Activated CD4-positive, alpha-beta memory T cell treated with anti-CD3 and anti-CD28 coated beads for 36 hours (primary cell): ENCODE measurements around the gene TSPAN5. TPM values are rescaled to one million over a fixed set of nuclear protein-coding genes. Genes with fewer than 3 reads are reported as not detected.

Experiments used
- CTCF ChIA-PET: fragments of 350-600 bp; sonication (Branson Sonifier 250); formaldehyde crosslinking; loops from one replicate; lab custom pipeline; 2021; ENCODE audit warnings: antibody characterized with exemption, inconsistent platforms; lab: Charles Lee
- POLR2A ChIA-PET: fragments of 350-600 bp; sonication (Branson Sonifier 250); formaldehyde crosslinking; loops from one replicate; lab custom pipeline; 2021; ENCODE audit warnings: antibody characterized with exemption; lab: Charles Lee
- DNase-seq: peaks from one replicate; pipeline ENCODE4 v3.0.0-alpha.2; 2020
- H3K27ac Mint-ChIP-seq: one replicate; pipeline ENCODE4 v1.8.0; 2021; ENCODE audit warnings: mixed read lengths
- H3K27me3 Mint-ChIP-seq: one replicate; pipeline ENCODE4 v1.8.0; 2021; ENCODE audit warnings: mixed read lengths
- H3K36me3 Mint-ChIP-seq: one replicate; pipeline ENCODE4 v1.8.0; 2021; ENCODE audit warnings: mixed read lengths
- H3K4me1 Mint-ChIP-seq: one replicate; pipeline ENCODE4 v1.8.0; 2021; ENCODE audit warnings: low read depth, mixed read lengths
- H3K4me3 Mint-ChIP-seq: one replicate; pipeline ENCODE4 v1.8.0; 2021; ENCODE audit warnings: mild to moderate bottlenecking, mixed read lengths
- H3K9me3 Mint-ChIP-seq: one replicate; pipeline ENCODE4 v1.8.0; 2021; ENCODE audit warnings: mixed read lengths
- intact Hi-C: fragments of 100-400 bp; cut with micrococcal nuclease; formaldehyde crosslinking; loops from one replicate; pipeline ENCODE4 v1.15.1; 2023
- total RNA-seq, 2 experiments: library from RNA; stranded (reverse); gene quantifications; one replicate each; pipeline ENCODE4 v1.2.3, GENCODE V29; 2021

TSPAN5 gene
- total RNA-seq, 2 experiments from 2014 or later, result 19.2 to 20.4 TPM

DNA sequence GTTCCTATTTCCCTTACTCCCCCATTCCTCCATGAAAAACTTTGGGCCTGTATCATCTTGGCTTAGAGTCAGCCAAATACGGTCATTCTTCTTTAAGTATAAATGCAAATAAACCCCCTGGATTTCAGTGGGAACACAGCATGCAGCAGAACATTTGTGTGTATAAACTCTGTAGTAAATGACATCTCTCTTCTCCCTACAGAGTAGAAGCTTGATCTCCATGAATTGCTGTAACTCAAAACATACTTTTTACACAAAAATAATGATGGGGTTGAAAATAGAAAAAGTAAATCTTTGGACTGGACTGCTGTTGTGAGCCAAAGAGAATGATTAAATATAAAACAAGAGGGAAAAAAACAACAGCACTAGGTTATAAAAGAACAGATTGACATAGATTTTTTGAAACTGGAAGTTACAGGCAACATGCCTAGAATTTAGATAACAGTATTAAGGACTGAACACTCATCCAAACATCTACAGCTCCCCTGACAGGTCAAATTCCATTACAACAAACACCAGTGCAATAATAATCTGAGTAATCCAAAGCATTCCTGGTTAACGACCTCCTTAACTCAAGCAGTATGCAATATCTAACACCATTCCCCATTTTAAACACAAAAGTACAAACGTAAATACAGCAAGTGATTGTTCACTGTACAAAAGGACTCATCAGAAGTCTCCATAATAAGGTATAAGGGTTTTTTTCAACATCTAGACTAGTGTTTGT, 30.7 kb downstream of the TSPAN5 start:
- H3K36me3 Mint-ChIP-seq, result peaks cover under 1% of the 10 kb centered on the region
- intact Hi-C loops, result no loop called here
- no peak for DNase-seq
- no peak overlapping the region for H3K27ac Mint-ChIP-seq
- H3K27me3 Mint-ChIP-seq, result no peaks in the 10 kb centered on the region
- H3K4me1 Mint-ChIP-seq, result peaks cover 68% of the 10 kb centered on the region
- H3K4me3 Mint-ChIP-seq, result no peak overlapping the region
- CTCF ChIA-PET, result interaction anchor here (1.8 kb wide), 1 partner anchor 31 kb away, joined by 4 read pairs; the partner anchor contains the start of gene TSPAN5
- POLR2A ChIA-PET, result interaction anchor here (0.5 kb wide), 1 partner anchor 16 kb away, joined by 3 read pairs; no protein-coding TSS in a partner anchor
- H3K9me3 Mint-ChIP-seq, result no peaks in the 10 kb centered on the region

DNA sequence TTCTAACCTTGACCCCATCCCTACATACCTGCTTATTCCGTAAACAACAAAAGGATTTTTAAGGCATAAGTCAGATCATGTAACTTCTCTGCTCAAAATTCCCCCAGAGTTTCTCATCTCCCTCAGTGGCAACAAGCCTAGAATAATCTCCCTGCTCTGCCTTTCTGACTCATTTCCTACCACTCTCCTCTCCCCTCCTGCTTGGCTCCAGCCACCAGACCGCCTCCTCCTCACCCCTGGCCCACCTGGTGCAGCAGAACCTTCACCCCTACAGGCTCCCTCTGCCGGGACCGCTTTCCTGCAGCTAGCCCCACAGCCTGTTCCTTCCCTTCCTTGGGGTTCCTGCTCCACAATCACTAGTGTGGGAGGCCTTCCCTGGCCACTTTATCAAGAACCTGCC, 32.1 kb downstream of the TSPAN5 start:
- Mint-ChIP-seq H3K4me1 (peaks cover 62% of the 10 kb centered on the region), H3K9me3 (no peaks in the 10 kb centered on the region), H3K4me3 (no peak overlapping the region), H3K27ac (peak overlapping the region; percentile 43), H3K36me3 (peaks cover 2% of the 10 kb centered on the region), H3K27me3 (no peaks in the 10 kb centered on the region)
- POLR2A ChIA-PET, result no interaction called here
- intact Hi-C loops, result no loop called here
- CTCF ChIA-PET, result no interaction called here
- no peak for DNase-seq

DNA sequence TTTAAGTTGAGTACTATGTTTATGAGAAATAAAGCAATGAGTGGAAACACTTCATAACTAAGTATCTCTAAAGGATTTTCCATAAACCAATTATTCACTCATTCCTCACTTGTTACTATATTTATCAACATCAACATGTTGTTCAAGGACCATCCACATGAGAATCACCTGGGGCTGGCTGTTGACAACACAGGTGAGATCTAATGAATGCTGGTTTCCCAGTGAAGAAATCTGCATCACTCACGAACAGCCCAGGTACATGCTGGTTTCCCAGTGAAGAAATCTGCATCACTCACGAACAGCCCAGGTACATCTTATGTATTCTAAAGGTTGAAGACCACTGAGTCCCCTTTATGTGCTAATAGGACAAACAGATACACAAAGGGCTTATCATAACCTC, 32.5 kb downstream of the TSPAN5 start:
- Mint-ChIP-seq H3K27me3 (no peaks in the 10 kb centered on the region), H3K4me3 (no peak overlapping the region), H3K4me1 (peaks cover 59% of the 10 kb centered on the region), H3K36me3 (peaks cover 2% of the 10 kb centered on the region), H3K9me3 (no peaks in the 10 kb centered on the region), H3K27ac (peak overlapping the region; percentile 43)
- DNase-seq, result no peak
- intact Hi-C loops, result no loop called here
- ChIA-PET POLR2A (no interaction called here), CTCF (no interaction called here)

DNA sequence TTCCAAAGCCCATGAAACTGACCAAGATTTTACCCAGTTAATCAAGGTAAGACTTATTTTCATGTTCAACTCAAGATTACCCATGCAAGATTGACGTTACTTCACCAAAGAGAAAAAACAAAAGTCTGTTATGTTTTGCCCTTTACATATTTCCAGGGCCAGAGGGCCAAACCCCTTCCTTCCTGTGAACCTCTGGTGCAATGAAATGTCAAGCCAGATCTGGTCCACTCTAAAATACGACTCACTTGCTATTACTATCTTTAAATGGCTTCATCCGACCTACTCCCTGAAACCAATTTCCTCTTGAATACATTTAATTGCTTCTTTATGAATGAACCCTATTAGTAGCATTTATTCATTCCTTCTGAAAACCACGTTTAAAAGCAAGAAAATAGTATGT, 33.0 kb downstream of the TSPAN5 start:
- Mint-ChIP-seq H3K9me3 (no peaks in the 10 kb centered on the region), H3K27ac (no peak overlapping the region), H3K4me3 (no peak overlapping the region), H3K4me1 (peaks cover 58% of the 10 kb centered on the region), H3K27me3 (no peaks in the 10 kb centered on the region), H3K36me3 (peaks cover 2% of the 10 kb centered on the region)
- ChIA-PET POLR2A (no interaction called here), CTCF (no interaction called here)
- intact Hi-C loops, result no loop called here
- DNase-seq, result no peak

DNA sequence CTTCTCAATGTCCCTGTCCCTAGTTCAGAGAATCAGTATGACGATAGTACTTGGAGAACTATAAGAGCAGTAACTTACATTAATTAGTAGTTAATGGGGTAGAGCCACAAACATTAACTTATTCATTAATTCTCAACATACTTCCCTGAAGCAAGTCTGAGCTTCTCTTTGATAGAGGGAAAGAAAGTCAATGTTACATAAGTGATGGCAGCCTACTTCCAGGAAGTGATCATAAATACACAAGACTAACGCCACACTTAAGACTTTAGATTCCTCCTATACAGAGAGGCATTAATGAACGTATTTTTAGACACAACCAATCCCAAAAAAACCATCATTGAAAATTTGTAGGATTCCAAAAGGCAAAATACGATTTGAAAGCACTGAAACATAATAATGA, 33.8 kb downstream of the TSPAN5 start:
- ChIA-PET CTCF (no interaction called here), POLR2A (no interaction called here)
- no peak for DNase-seq
- no peak overlapping the region for H3K27ac Mint-ChIP-seq
- H3K27me3 Mint-ChIP-seq, result no peaks in the 10 kb centered on the region
- no peaks in the 10 kb centered on the region for H3K9me3 Mint-ChIP-seq
- peaks cover 2% of the 10 kb centered on the region for H3K36me3 Mint-ChIP-seq
- no peak overlapping the region for H3K4me3 Mint-ChIP-seq
- peaks cover 53% of the 10 kb centered on the region for H3K4me1 Mint-ChIP-seq
- intact Hi-C loops, result no loop called here

DNA sequence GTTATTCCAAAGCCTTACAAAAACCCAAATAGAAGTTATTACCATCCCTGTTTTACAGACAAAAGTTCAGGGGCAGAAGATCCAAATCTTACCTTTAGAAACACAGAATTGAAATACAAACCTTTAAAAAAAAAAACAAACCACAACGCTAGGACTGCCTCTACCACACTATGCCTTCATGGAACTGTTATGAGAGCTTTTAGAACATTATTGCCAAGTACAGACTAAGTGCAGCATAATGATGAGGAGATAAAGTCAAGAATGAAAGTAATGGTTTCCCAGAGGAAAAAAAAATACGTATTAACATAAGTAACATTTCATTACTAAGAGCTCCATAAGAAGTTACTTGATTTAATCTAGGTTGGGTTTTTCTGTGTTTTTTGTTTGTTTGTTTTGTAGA, 34.3 kb downstream of the TSPAN5 start:
- Mint-ChIP-seq H3K4me3 (no peak overlapping the region), H3K27ac (no peak overlapping the region)

DNA sequence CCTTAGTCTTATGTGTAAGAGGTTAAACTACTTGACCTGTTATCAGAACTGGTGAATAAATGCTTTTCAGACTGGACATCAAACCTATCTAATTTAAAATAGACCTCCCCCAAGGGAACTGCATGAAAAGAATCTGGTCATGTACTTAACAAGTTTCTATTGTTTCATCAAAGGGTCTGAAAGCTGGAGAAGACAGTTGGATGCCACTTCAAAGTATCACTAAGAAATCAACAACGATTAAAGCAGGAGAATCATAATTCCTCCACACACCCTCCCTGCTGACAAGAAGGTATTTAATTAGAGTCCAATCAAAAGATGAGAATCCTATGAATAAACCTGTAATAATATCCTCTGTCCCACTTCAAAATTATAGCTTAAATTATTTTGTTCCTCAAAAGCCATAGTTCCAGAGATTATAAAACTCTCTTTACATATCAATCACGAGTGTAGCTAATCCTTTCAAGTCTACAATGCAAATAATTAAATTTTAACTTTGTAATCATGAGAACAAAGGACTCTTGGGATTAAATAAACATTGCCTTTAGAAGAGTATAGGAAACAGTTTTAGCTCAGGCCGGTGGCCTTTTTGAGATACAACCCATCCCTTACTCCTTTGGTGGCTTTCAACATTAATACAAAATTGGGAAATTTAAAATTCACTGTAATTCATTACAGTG, 35.1 kb downstream of the TSPAN5 start:
- Mint-ChIP-seq H3K36me3 (peaks cover 2% of the 10 kb centered on the region), H3K9me3 (no peaks in the 10 kb centered on the region), H3K27me3 (no peaks in the 10 kb centered on the region), H3K4me1 (peaks cover 46% of the 10 kb centered on the region), H3K27ac (no peak overlapping the region), H3K4me3 (no peak overlapping the region)
- intact Hi-C loops, result no loop called here
- no peak for DNase-seq
- ChIA-PET POLR2A (interaction anchor here (1.0 kb wide), 1 partner anchor 14 kb away, joined by 3 read pairs; no protein-coding TSS in a partner anchor), CTCF (no interaction called here)

More for the DNA sequence above, 34.3 kb downstream of the TSPAN5 start:
- H3K36me3 Mint-ChIP-seq, result peaks cover 2% of the 10 kb centered on the region
- intact Hi-C loops, result no loop called here
- H3K9me3 Mint-ChIP-seq, result no peaks in the 10 kb centered on the region
- ChIA-PET POLR2A (no interaction called here), CTCF (interaction anchor here (0.6 kb wide), 1 partner anchor 371 kb away, joined by 4 read pairs; the partner anchor contains the start of gene METAP1)
- peaks cover 50% of the 10 kb centered on the region for H3K4me1 Mint-ChIP-seq
- no peak for DNase-seq
- H3K27me3 Mint-ChIP-seq, result no peaks in the 10 kb centered on the region

DNA sequence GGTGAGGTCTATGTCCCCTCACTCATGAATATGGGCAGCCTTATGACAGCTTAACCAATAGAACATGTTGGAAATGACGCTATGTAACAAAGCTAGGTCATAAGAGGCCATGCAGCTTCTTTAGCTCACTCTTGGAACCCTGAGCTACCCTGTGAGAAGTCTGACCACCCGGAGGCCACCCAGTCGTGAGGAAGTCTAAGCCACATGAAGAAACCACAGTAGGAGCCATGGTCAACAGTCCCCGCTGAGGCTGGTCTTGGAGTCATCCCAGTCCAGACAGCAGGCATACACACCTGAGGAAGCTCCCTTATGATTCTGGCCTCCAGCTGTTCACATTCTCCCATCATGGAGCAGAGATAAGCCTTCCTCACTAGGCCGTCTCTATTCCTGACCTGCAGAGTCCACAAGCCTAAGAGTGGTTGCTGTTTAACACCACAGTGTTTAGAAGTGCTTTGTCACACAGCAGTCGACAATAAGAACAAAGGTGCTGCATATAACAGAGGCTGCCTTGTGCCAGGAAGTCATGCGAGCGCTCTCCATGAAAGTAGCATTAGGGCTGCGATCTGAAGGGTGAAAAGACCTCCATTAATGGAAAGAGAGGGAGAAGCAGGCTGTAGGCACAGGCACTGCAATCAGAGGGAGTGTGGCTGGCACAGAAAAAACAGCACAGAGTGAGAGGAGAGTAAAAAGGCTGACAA, 38.2 kb downstream of the TSPAN5 start:
- POLR2A ChIA-PET, result no interaction called here
- Mint-ChIP-seq H3K9me3 (no peaks in the 10 kb centered on the region), H3K36me3 (peaks cover 7% of the 10 kb centered on the region), H3K4me3 (no peak overlapping the region), H3K4me1 (peaks cover 24% of the 10 kb centered on the region), H3K27ac (no peak overlapping the region), H3K27me3 (no peaks in the 10 kb centered on the region)
- CTCF ChIA-PET, result no interaction called here
- no peak for DNase-seq
- intact Hi-C loops, result loop anchor here (2.0 kb wide), 1 partner anchor 15 kb away; no protein-coding TSS in a partner anchor

DNA sequence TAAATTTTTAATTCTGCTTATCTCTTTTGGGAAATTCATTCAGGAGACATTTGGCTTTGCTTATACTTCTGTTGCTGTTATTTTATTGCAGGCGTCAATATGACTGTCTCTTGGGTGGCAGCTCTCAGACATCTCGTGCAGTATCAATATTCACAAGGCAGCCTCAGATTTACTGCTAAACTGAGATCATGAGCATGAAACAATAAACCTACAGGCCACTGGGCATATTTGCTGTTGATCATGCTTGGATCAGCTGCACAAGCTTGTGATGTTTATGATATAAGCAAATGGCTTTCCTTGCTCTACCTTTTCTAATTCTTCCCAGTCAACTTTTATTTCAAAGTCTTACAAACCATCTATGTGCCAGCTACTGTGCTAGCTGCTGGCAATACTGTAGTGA, 39.2 kb downstream of the TSPAN5 start:
- Mint-ChIP-seq H3K4me1 (peaks cover 22% of the 10 kb centered on the region), H3K36me3 (peaks cover 7% of the 10 kb centered on the region), H3K27ac (no peak overlapping the region), H3K4me3 (no peak overlapping the region), H3K9me3 (no peaks in the 10 kb centered on the region), H3K27me3 (no peaks in the 10 kb centered on the region)
- DNase-seq, result no peak
- ChIA-PET CTCF (no interaction called here), POLR2A (no interaction called here)
- intact Hi-C loops, result no loop called here

DNA sequence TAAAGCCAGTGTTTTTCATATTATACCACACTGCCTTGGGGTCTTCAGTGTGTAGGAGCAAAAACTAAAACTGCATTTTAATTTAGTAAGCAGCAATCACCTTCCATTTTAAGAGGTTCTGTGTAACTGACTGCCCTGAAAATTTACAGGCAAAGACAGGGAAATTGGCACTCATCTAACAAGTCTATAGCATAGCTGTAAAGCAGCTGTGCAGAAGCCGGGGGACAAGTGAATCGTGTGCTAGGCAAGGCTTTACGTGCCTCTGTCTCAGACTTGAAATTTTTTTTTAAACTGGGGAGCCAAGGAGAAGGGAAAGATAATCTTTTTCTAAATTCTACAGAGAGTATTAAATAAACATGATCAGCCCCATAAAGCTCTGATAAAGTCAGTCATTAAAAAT, 39.7 kb downstream of the TSPAN5 start:
- Mint-ChIP-seq H3K27ac (no peak overlapping the region), H3K4me1 (peaks cover 22% of the 10 kb centered on the region), H3K27me3 (no peaks in the 10 kb centered on the region), H3K9me3 (no peaks in the 10 kb centered on the region), H3K4me3 (no peak overlapping the region), H3K36me3 (peaks cover 7% of the 10 kb centered on the region)
- no peak for DNase-seq
- POLR2A ChIA-PET, result no interaction called here
- CTCF ChIA-PET, result no interaction called here
- intact Hi-C loops, result no loop called here

DNA sequence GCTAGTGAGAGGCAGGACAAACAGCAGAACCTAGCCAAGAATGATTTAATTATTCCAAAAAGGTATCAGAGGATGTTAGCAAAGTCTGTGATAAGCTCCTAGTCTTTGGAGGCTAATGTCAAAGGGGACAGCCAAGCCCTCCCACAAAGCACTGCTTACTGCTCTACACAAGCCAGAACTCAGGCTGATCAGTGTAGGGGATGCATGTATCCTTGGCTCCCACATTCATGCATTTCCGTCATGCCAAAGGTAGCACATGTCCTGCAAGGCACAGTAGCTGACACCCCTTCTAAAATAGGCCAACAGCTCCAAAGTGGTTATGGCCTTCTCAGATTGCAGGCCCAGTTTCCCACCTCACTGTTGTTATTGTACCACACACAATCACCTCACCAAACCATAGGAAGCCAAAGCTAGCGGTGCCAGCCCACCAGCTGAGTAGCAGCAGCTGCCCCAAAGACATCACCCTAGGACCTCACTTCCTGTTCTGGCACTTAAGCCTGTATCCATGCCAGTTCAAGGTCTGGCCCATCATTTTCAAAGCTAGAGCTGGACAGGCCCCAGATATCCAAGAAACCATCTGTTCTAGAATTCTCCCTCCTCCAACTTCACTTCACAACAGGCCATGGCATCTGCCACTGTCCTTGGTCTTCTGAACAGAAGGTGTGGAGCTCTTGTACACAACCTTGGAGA, 40.9 kb downstream of the TSPAN5 start:
- DNase-seq, result no peak
- no peak overlapping the region for H3K27ac Mint-ChIP-seq
- H3K36me3 Mint-ChIP-seq, result peaks cover 5% of the 10 kb centered on the region
- H3K4me3 Mint-ChIP-seq, result no peak overlapping the region
- no peaks in the 10 kb centered on the region for H3K27me3 Mint-ChIP-seq
- ChIA-PET CTCF (interaction anchor here (0.6 to 1.0 kb wide), 2 partner anchors 11 to 14 kb away, joined by 3 read pairs; no protein-coding TSS in a partner anchor), POLR2A (no interaction called here)
- peaks cover 29% of the 10 kb centered on the region for H3K4me1 Mint-ChIP-seq
- no peaks in the 10 kb centered on the region for H3K9me3 Mint-ChIP-seq
- intact Hi-C loops, result no loop called here

DNA sequence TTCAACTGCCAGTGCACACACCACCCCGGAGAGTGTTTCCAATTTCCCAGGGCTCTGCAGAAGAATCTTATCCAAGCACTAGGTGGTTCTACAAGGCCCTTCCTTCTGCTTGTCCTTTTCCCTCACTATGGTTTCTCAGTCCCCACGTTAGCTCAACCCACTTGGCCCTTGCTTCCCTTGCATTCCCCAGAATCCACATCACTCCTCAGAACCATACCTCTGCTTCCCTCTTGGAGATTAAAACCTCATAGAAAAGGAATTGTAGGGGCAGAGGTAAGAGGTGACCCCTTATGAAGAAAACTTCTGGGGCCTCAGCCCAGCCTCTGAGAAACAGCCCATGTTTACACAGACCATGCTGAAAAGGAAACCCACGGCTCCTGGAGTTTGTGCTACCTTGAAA, 42.4 kb downstream of the TSPAN5 start:
- intact Hi-C loops, result no loop called here
- Mint-ChIP-seq H3K9me3 (no peaks in the 10 kb centered on the region), H3K27me3 (no peaks in the 10 kb centered on the region), H3K36me3 (peaks cover 5% of the 10 kb centered on the region), H3K4me1 (peaks cover 42% of the 10 kb centered on the region), H3K27ac (no peak overlapping the region), H3K4me3 (no peak overlapping the region)
- POLR2A ChIA-PET, result interaction anchor here (0.6 kb wide), 1 partner anchor 317 kb away, joined by 3 read pairs; no protein-coding TSS in a partner anchor
- no peak for DNase-seq
- CTCF ChIA-PET, result no interaction called here
